Activated CD4-positive, alpha-beta memory T cell treated with anti-CD3 and anti-CD28 coated beads for 36 hours (primary cell): Measurements from ENCODE around the gene BBX. TPM values are rescaled to one million over a fixed set of nuclear protein-coding genes. Genes with fewer than 3 reads are reported as not detected.

ENCODE experiments used
- CTCF ChIA-PET: fragments of 350-600 bp; sonication (Branson Sonifier 250); formaldehyde crosslinking; loops from one replicate; lab custom pipeline; 2021; ENCODE audit warnings: antibody characterized with exemption, inconsistent platforms; lab: Charles Lee
- POLR2A ChIA-PET: fragments of 350-600 bp; sonication (Branson Sonifier 250); formaldehyde crosslinking; loops from one replicate; lab custom pipeline; 2021; ENCODE audit warnings: antibody characterized with exemption; lab: Charles Lee
- DNase-seq: peaks from one replicate; pipeline ENCODE4 v3.0.0-alpha.2; 2020
- H3K27ac Mint-ChIP-seq: one replicate; pipeline ENCODE4 v1.8.0; 2021; ENCODE audit warnings: mixed read lengths
- H3K27me3 Mint-ChIP-seq: one replicate; pipeline ENCODE4 v1.8.0; 2021; ENCODE audit warnings: mixed read lengths
- H3K36me3 Mint-ChIP-seq: one replicate; pipeline ENCODE4 v1.8.0; 2021; ENCODE audit warnings: mixed read lengths
- H3K4me1 Mint-ChIP-seq: one replicate; pipeline ENCODE4 v1.8.0; 2021; ENCODE audit warnings: low read depth, mixed read lengths
- H3K4me3 Mint-ChIP-seq: one replicate; pipeline ENCODE4 v1.8.0; 2021; ENCODE audit warnings: mild to moderate bottlenecking, mixed read lengths
- H3K9me3 Mint-ChIP-seq: one replicate; pipeline ENCODE4 v1.8.0; 2021; ENCODE audit warnings: mixed read lengths
- intact Hi-C: fragments of 100-400 bp; cut with micrococcal nuclease; formaldehyde crosslinking; loops from one replicate; pipeline ENCODE4 v1.15.1; 2023
- total RNA-seq, 2 experiments: library from RNA; stranded (reverse); gene quantifications; one replicate each; pipeline ENCODE4 v1.2.3, GENCODE V29; 2021

BBX gene
- total RNA-seq, 2 experiments from 2014 or later, result 39.9 to 40.9 TPM

- Mint-ChIP-seq H3K9me3 (no peaks in the 10 kb centered on the region), H3K27me3 (peaks cover 2% of the 10 kb centered on the region), H3K4me3 (no peak overlapping the region), H3K36me3 (no peaks in the 10 kb centered on the region), H3K4me1 (no peaks in the 10 kb centered on the region), H3K27ac (no peak overlapping the region)
- ChIA-PET CTCF (no interaction called here), POLR2A (no interaction called here)
- intact Hi-C loops, result no loop called here
- no peak for DNase-seq
These were observed 335.1 kb downstream of the BBX start for GRCh38 chr3:107857854-107858253.

DNA sequence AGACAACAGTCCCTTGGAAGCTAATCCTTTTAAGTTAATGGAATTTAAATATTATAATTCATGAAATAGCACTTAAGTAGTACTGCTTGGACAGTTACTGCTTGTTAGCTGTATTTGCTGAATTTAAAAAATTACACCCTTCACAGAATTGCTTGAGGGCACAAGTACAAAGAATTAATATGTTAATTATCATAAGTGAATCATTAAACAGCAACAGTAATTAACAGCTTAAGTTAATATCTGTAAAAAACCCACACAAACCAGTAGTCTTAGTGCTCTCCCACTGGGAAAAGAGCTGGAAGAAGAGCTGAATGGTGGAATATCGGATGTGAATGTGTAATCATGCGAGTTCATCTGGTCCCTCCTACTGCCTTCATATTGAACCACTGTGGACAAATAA, 336.1 kb downstream of the BBX start:
- CTCF ChIA-PET, result interaction anchor here (1.0 kb wide), 1 partner anchor 13 kb away, joined by 3 read pairs; no protein-coding TSS in a partner anchor
- POLR2A ChIA-PET, result no interaction called here
- no peaks in the 10 kb centered on the region for H3K9me3 Mint-ChIP-seq

More for the DNA sequence above, 336.1 kb downstream of the BBX start:
- H3K36me3 Mint-ChIP-seq, result no peaks in the 10 kb centered on the region
- peaks cover 2% of the 10 kb centered on the region for H3K27me3 Mint-ChIP-seq
- H3K4me1 Mint-ChIP-seq, result no peaks in the 10 kb centered on the region
- no peak overlapping the region for H3K4me3 Mint-ChIP-seq
- intact Hi-C loops, result no loop called here
- no peak for DNase-seq
- H3K27ac Mint-ChIP-seq, result no peak overlapping the region

Other genes with a start within 250 kb of the BBX start
- gene CCDC54, start 145.5 kb upstream of the BBX start, total RNA-seq, result not detected